Endothelial cell of umbilical vein (primary cell): Measurements from ENCODE around the gene MAN1A1. TPM values are rescaled to one million over a fixed set of nuclear protein-coding genes. Genes with fewer than 3 reads are reported as not detected.

Experiments used
- BruUV-seq: library from RNA; stranded (reverse); fragments of 400-500 nt; replicated peaks from 2 replicates; lab custom pipeline; 2021; lab: Mats Ljungman, UMichigan
- CTCF ChIA-PET: fragments of 300-600, 350-600 bp; sonication (Branson Sonifier 250); formaldehyde crosslinking; loops from one replicate; lab custom pipeline; 2021; ENCODE audit warnings: antibody characterized with exemption, inconsistent platforms; lab: Charles Lee
- POLR2A ChIA-PET: fragments of 300-600, 350-600 bp; sonication (Branson Sonifier 250); formaldehyde crosslinking; loops from one replicate; lab custom pipeline; 2021; ENCODE audit warnings: antibody characterized with exemption, inconsistent platforms; lab: Charles Lee
- DNase-seq: peaks from one replicate; pipeline ENCODE4 v3.0.0-alpha.2; 2011; ENCODE audit warnings: low read depth, low spot score
- FAIRE-seq: peaks from 2 replicates; lab custom pipeline; 2011; peaks lifted over from hg19 to GRCh38; lab: Jason Lieb, UNC
- H2AFZ ChIP-seq: 2 replicates; pipeline ENCODE4 v1.6.0; 2012; ENCODE audit warnings: low read depth, low read length, control low read depth, inconsistent platforms
- H3K27ac ChIP-seq: 2 replicates; pipeline ENCODE4 v1.5.1; 2011; ENCODE audit warnings: low read depth, mild to moderate bottlenecking, control low read depth, low read length, moderate library complexity; ENCODE audit not compliant: insufficient read depth
- H3K27me3 ChIP-seq, 2 experiments: 2 replicates each; pipeline versions ENCODE4 v1.6.0 to v1.6.1; 2011; ENCODE audit warnings: low read length in 2 of 2, mixed read lengths in 1 of 2; ENCODE audit not compliant: control insufficient read depth in 2 of 2, insufficient read depth in 2 of 2
- H3K36me3 ChIP-seq, 2 experiments: 2 replicates in 1 of 2; 3 replicates in 1 of 2; pipeline ENCODE4 v1.5.1; 2011; ENCODE audit warnings: low read length in 2 of 2, mild to moderate bottlenecking in 1 of 2, moderate library complexity in 1 of 2; ENCODE audit not compliant: control insufficient read depth in 2 of 2, insufficient read depth in 2 of 2; ENCODE audit errors: extremely low read depth in 1 of 2
- H3K4me1 ChIP-seq: 3 replicates; pipeline ENCODE4 v1.5.1; 2011; ENCODE audit warnings: mild to moderate bottlenecking, low read length; ENCODE audit not compliant: control insufficient read depth, insufficient read depth; ENCODE audit errors: extremely low read depth
- H3K4me2 ChIP-seq: 2 replicates; pipeline ENCODE4 v1.6.1; 2011; ENCODE audit warnings: low read length, control low read depth, mixed read lengths; ENCODE audit not compliant: insufficient read depth
- H3K4me3 ChIP-seq, 3 experiments: fragments of 200-600 bp in 1 of 3; sonication (generic), shearing (Covaris generic) in 1 of 3; replicated peaks in 1 of 3; 2 replicates each; pipeline ENCODE4 v1.5.1; 2011 to 2016; ENCODE audit warnings: control low read depth in 3 of 3, low read length in 3 of 3, mild to moderate bottlenecking in 2 of 3, inconsistent platforms in 1 of 3, low read depth in 1 of 3, moderate library complexity in 1 of 3; ENCODE audit not compliant: insufficient read depth in 1 of 3
- H3K79me2 ChIP-seq: 2 replicates; pipeline ENCODE4 v1.6.0; 2012; ENCODE audit warnings: low read length, inconsistent platforms; ENCODE audit not compliant: control insufficient read depth, insufficient read depth
- H3K9ac ChIP-seq: replicated peaks from 2 replicates; pipeline ENCODE3; 2011; ENCODE audit warnings: low read length, control low read depth; ENCODE audit not compliant: insufficient read depth; ENCODE audit errors: extremely low read depth
- H3K9me1 ChIP-seq: replicated peaks from 3 replicates; pipeline ENCODE4 v1.6.0; 2011; ENCODE audit warnings: mild to moderate bottlenecking, low read length; ENCODE audit not compliant: control insufficient read depth, insufficient read depth; ENCODE audit errors: extremely low read depth
- H3K9me3 ChIP-seq: replicated peaks from 2 replicates; pipeline ENCODE4 v1.5.1; 2012; ENCODE audit warnings: low read length, inconsistent platforms; ENCODE audit not compliant: control insufficient read depth, insufficient read depth
- H4K20me1 ChIP-seq: replicated peaks from 2 replicates; pipeline ENCODE3; 2011; ENCODE audit warnings: mild to moderate bottlenecking, low read length; ENCODE audit not compliant: control insufficient read depth, insufficient read depth; ENCODE audit errors: extremely low read depth
- EZH2 ChIP-seq: IDR thresholded peaks from 2 replicates; pipeline ENCODE4 v1.6.1; 2012; ENCODE audit warnings: borderline replicate concordance, low read depth, mild to moderate bottlenecking, moderate library complexity, low read length, inconsistent platforms; ENCODE audit not compliant: severe bottlenecking
- GATA2 ChIP-seq: IDR thresholded peaks from 2 replicates; pipeline ENCODE4 v1.7.0; 2011; ENCODE audit warnings: low read depth, mild to moderate bottlenecking, moderate library complexity, mixed read lengths, low read length; ENCODE audit not compliant: insufficient read length, insufficient read depth
- JUN ChIP-seq: IDR thresholded peaks from 2 replicates; pipeline ENCODE4 v1.6.1; 2011; ENCODE audit warnings: borderline replicate concordance, low read depth; ENCODE audit not compliant: insufficient read length, insufficient read depth
- MYC ChIP-seq: IDR thresholded peaks from one replicate; pipeline ENCODE4 v1.6.1; 2011; ENCODE audit warnings: mild to moderate bottlenecking, low read depth, low read length
- POLR2A ChIP-seq: IDR thresholded peaks from 2 replicates; pipeline ENCODE4 v1.6.1; 2012; ENCODE audit warnings: low read depth, mild to moderate bottlenecking, control low read depth, low read length
- POLR2AphosphoS5 ChIP-seq: IDR thresholded peaks from 2 replicates; pipeline ENCODE4 v1.6.1; 2012; ENCODE audit warnings: low read depth, mild to moderate bottlenecking, control low read depth, low read length, moderate library complexity; ENCODE audit not compliant: insufficient read depth
- dilution Hi-C: fragments of 300-500 bp; cut with MboI; formaldehyde crosslinking; loops from one replicate; pipeline ENCODE4 v1.15.0; 2019; ENCODE audit warnings: low sequenced_read_pairs; ENCODE audit not compliant: extremely low pct_ligation_motif_present
- intact Hi-C: fragments of 100-400 bp; cut with micrococcal nuclease; formaldehyde crosslinking; loops from one replicate; pipeline ENCODE4 v1.10.0; 2022
- polyA plus RNA-seq, 4 experiments: library from polyadenylated mRNA; depleted of rRNA in 3 of 4; stranded (reverse) in 3 of 4; unstranded in 1 of 4; fragments of >200 nt; gene quantifications; 2 replicates each; pipeline versions ENCODE4 v1.2.1 to v1.2.3, GENCODE V29; 2011 to 2012; ENCODE audit warnings: missing spikeins in 1 of 4
- total RNA-seq: library from RNA; stranded (reverse); gene quantifications from 2 replicates; pipeline ENCODE4 v1.2.3, GENCODE V29; 2021
- TF ChIP-seq, protein P1 (sequence below), 2 donors: IDR thresholded peaks; 1 replicate in 1 of 2; 2 replicates in 1 of 2; pipeline ENCODE4 v1.5.1; 2011; ENCODE audit warnings: low read length in 2 of 2, mild to moderate bottlenecking in 2 of 2, moderate library complexity in 2 of 2, control low read depth in 1 of 2, inconsistent platforms in 1 of 2, low read depth in 1 of 2; ENCODE audit not compliant: insufficient read depth in 1 of 2; ENCODE audit errors: extremely low read depth in 1 of 2

Gene MAN1A1
- total and polyA plus RNA-seq, 2 donors (not counting 3 experiments of a cell fraction or from before 2014, with no cell fraction given) = 3.3 to 12.9 TPM

DNA sequence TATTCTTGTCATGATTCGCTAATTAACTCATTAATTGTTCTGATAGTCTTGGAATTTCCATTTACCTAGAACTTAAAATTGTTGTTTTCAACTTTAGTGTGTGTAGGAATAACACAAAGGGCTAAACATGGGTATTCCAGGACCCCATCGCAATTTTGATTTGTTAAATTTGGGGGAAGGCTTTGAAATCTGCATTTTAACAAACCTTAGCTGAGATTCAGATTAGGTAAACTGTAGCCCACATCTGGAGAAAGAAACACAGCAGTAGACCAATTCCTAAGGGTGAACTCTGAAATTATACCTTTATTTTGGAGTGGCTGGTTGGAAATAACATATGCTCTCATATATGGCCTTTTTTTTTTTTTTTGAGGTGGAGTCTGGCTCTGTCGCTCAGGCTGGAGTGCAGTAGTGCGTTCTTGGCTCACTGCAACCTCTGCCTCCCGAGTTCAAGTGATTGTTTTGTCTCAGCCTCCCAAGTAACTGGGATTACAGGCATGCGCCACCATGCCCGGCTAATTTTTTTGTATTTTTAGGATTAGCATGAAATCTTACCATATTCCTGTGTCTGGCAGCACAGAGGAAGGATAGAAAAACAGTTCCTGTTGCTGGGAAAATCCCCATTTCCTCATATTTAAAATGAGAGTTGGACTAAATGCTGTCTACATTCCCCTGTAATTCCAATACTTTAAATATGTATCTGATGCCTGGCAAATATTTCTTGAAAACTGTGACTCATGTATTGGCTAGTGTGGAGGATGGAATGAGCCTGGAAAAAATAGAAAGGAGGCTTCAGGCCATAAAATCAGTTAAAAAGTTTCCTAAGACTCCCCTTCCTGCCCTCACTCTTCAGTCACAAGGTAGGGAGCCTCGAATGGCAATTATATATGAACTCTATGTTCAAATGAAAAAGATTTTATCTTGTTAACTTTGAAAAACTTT, 174.4 kb downstream of the MAN1A1 start:
- H3K27ac ChIP-seq = no peak overlapping the region
- POLR2A ChIA-PET = no interaction called here
- CTCF ChIA-PET = no interaction called here

More for the DNA sequence above, 174.4 kb downstream of the MAN1A1 start:
- Histone ChIP-seq H3K9me1 (no peaks in the 10 kb centered on the region), H3K4me2 (no peak overlapping the region), H2AFZ (no peak overlapping the region), H4K20me1 (no peaks in the 10 kb centered on the region), H3K4me3 (no peak overlapping the region), H3K9ac (no peak overlapping the region), H3K4me1 (no peaks in the 10 kb centered on the region), H3K36me3 (no peaks in the 10 kb centered on the region), H3K27me3 (no peaks in the 10 kb centered on the region), H3K79me2 (no peaks in the 10 kb centered on the region), H3K9me3 (no peaks in the 10 kb centered on the region)
- peak; percentile 7 for DNase-seq
- dilution Hi-C loops = no loop called here
- BruUV-seq = no TSS peak
- FAIRE-seq = no peak
- intact Hi-C loops = no loop called here
- TF ChIP-seq POLR2A (no peak), GATA2 (no peak), POLR2AphosphoS5 (no peak), EZH2 (no peak), MYC (no peak), JUN (no peak)
- TF ChIP-seq, protein P1, sequence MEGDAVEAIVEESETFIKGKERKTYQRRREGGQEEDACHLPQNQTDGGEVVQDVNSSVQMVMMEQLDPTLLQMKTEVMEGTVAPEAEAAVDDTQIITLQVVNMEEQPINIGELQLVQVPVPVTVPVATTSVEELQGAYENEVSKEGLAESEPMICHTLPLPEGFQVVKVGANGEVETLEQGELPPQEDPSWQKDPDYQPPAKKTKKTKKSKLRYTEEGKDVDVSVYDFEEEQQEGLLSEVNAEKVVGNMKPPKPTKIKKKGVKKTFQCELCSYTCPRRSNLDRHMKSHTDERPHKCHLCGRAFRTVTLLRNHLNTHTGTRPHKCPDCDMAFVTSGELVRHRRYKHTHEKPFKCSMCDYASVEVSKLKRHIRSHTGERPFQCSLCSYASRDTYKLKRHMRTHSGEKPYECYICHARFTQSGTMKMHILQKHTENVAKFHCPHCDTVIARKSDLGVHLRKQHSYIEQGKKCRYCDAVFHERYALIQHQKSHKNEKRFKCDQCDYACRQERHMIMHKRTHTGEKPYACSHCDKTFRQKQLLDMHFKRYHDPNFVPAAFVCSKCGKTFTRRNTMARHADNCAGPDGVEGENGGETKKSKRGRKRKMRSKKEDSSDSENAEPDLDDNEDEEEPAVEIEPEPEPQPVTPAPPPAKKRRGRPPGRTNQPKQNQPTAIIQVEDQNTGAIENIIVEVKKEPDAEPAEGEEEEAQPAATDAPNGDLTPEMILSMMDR (IDR thresholded peaks at IDR 0.05; ENCODE audit: extremely low read depth in 1 of 2, insufficient read depth in 1 of 2, low read depth in 1 of 2, low read length in 2 of 2) = no peak
